ENCODE data around the gene HYCC1.

DNA sequence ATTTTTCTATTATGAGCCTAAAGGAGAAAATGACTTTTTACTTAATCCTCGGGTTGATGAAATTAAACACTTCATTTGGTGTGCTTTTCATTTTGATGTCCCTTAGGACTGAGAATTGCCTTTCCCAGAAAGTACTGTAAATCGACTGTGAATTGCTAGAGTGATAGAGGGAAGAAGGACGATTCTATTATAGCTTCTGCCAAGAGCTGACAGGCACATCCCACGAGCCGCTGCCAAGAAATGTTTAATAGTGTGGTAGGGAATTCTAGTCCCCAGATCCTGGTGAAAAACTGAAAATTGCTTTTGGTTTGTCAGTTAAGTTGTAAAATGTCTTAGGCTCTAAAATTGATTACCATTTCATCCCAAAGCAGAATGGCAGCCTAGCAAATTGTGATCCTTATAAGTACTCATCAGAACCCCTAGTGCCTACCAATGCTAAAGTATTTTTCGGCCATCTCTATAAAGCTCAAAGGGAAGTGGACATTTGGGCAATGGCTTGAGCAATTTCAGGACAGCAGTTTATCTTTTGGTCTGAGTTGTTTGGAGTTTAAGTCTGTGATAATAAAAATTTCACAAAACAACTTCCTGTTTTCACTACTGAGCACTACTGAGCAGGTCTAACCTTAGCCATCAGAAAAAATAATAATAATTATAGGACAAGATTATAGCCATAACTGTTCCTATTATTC, 44.6 kb upstream of the HYCC1 start:
- TF ChIP-seq, protein P1, sequence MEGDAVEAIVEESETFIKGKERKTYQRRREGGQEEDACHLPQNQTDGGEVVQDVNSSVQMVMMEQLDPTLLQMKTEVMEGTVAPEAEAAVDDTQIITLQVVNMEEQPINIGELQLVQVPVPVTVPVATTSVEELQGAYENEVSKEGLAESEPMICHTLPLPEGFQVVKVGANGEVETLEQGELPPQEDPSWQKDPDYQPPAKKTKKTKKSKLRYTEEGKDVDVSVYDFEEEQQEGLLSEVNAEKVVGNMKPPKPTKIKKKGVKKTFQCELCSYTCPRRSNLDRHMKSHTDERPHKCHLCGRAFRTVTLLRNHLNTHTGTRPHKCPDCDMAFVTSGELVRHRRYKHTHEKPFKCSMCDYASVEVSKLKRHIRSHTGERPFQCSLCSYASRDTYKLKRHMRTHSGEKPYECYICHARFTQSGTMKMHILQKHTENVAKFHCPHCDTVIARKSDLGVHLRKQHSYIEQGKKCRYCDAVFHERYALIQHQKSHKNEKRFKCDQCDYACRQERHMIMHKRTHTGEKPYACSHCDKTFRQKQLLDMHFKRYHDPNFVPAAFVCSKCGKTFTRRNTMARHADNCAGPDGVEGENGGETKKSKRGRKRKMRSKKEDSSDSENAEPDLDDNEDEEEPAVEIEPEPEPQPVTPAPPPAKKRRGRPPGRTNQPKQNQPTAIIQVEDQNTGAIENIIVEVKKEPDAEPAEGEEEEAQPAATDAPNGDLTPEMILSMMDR (IDR thresholded peaks at IDR 0.05; ENCODE audit: low read depth, low read length, poor library complexity, severe bottlenecking) = no peak
- TF ChIP-seq EZH2phosphoT487 (IDR thresholded peaks at IDR 0.05; ENCODE audit: borderline replicate concordance, low read length) = no peak

All from DOHH2 (cell line).